CD4-positive, alpha-beta T cell treated with Interleukin-12 subunit alpha and Interleukin-12 subunit beta, for 1 hour (primary cell): ENCODE results near the gene TEAD1.

Source experiments
- DNase-seq: peaks from one replicate; pipeline ENCODE4 v3.0.0-alpha.2; 2020

The TEAD1 gene

GRCh38 chr11:12914400-12914912 lies 240.2 kb downstream of the TEAD1 start:
- DNase-seq = no peak

- DNase-seq = no peak
These were observed 240.9 kb downstream of the TEAD1 start for GRCh38 chr11:12915093-12915492.

- no peak for DNase-seq
These were observed 243.6 kb downstream of the TEAD1 start for GRCh38 chr11:12917822-12918221.

GRCh38 chr11:12918667-12919066 lies 244.4 kb downstream of the TEAD1 start:
- no peak for DNase-seq

GRCh38 chr11:12922418-12922817 lies 248.2 kb downstream of the TEAD1 start:
- no peak for DNase-seq

- DNase-seq = no peak
These were observed 248.8 kb downstream of the TEAD1 start for GRCh38 chr11:12922980-12923507.

GRCh38 chr11:12924650-12925049 lies 250.4 kb downstream of the TEAD1 start:
- no peak for DNase-seq

GRCh38 chr11:12925520-12925919 lies 251.3 kb downstream of the TEAD1 start:
- DNase-seq = no peak

GRCh38 chr11:12927221-12927620 lies 253.0 kb downstream of the TEAD1 start:
- DNase-seq = no peak

- no peak for DNase-seq
These were observed 253.7 kb downstream of the TEAD1 start for GRCh38 chr11:12927886-12928285.

GRCh38 chr11:12930850-12931249 lies 256.6 kb downstream of the TEAD1 start:
- DNase-seq = no peak

GRCh38 chr11:12932485-12932884 lies 258.3 kb downstream of the TEAD1 start:
- DNase-seq = no peak

GRCh38 chr11:12936200-12936599 lies 262.0 kb downstream of the TEAD1 start:
- DNase-seq = no peak

- no peak for DNase-seq
These were observed 264.5 kb downstream of the TEAD1 start for GRCh38 chr11:12938590-12939247.

GRCh38 chr11:12941671-12942070 lies 267.4 kb downstream of the TEAD1 start:
- DNase-seq = no peak

- no peak for DNase-seq
These were observed 267.9 kb downstream of the TEAD1 start for GRCh38 chr11:12942157-12942556.

- DNase-seq = no peak
These were observed 269.1 kb downstream of the TEAD1 start for GRCh38 chr11:12943311-12943710.

GRCh38 chr11:12944889-12945288 lies 270.7 kb downstream of the TEAD1 start:
- no peak for DNase-seq

- DNase-seq = no peak
These were observed 275.2 kb downstream of the TEAD1 start for GRCh38 chr11:12949453-12949852.

GRCh38 chr11:12950670-12951069 lies 276.4 kb downstream of the TEAD1 start:
- DNase-seq = no peak

- no peak for DNase-seq
These were observed 277.2 kb downstream of the TEAD1 start for GRCh38 chr11:12951376-12951775.

GRCh38 chr11:12952094-12952493 lies 277.9 kb downstream of the TEAD1 start:
- no peak for DNase-seq

- DNase-seq = no peak
These were observed 284.8 kb downstream of the TEAD1 start for GRCh38 chr11:12958986-12959385.

GRCh38 chr11:12961615-12962014 lies 287.4 kb downstream of the TEAD1 start:
- DNase-seq = no peak

- DNase-seq = no peak
These were observed 288.1 kb downstream of the TEAD1 start for GRCh38 chr11:12962306-12962705.
